IPS-18c (cell line): ENCODE results near the gene NRROS.

Experiments
- H3K4me3 ChIP-seq: 2 replicates; pipeline ENCODE4 v1.7.0; 2013; ENCODE audit warnings: low read depth, mild to moderate bottlenecking, low read length, moderate library complexity; ENCODE audit not compliant: insufficient read depth
- H3K9me3 ChIP-seq: one replicate; pipeline ENCODE4 v1.6.1; 2013; ENCODE audit warnings: mild to moderate bottlenecking, low read length, moderate library complexity; ENCODE audit not compliant: control insufficient read depth, insufficient read depth

Gene NRROS

DNA sequence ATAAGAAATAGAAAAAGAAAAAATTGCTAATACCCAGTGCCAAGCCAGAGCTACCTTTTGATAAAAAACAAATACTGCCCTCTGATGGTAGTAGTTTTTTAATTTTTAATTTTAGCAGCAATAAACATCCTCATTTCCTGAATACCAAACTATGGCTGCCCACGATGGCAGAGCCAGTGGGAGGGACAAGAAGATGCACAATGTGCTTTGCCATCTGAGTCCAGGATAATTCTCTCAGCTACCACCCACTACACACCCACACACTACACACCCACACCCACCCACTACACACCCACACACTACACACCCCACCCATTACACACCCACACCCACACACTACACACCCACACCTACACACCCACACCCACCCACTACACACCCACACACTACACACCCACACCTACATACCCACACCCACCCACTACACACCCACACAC, 54.7 kb downstream of the NRROS start:
- Histone ChIP-seq H3K9me3 (no peaks in the 10 kb centered on the region), H3K4me3 (no peak overlapping the region)

DNA sequence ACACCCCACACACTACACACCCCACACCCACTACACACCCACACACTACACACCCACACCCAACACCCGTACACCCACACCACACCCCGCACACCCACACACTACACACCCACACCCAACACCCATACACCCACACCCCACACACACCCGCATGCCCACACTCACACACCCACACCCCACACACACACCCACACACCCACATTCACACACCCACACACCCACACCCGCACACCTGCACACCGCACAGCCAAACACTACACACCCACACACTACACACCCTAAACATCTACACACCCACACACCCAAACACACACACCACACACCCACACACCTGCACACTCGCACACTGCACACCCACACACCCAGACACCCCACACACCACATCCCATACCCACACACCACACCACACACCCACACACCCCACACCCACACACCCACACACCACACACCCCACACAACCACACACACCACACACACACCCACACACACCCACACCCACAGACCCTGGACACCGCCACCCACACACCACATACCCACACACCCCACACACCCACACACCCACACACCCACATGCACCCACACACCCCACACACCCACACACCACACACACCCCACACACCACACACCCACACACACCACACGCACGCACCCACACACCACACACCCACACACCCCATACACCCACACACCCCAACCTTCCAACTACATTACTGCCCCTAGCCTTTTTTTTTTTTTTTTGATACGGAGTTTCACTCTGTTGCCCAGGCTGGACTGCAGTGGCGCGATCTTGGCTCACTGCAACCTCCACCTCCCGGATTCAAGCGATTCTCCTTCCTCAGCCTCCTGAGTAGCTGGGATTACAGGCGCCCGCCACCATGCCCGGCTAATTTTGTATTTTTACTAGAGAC, 55.7 kb downstream of the NRROS start:
- H3K9me3 ChIP-seq: no peaks in the 10 kb centered on the region
- no peak overlapping the region for H3K4me3 ChIP-seq

DNA sequence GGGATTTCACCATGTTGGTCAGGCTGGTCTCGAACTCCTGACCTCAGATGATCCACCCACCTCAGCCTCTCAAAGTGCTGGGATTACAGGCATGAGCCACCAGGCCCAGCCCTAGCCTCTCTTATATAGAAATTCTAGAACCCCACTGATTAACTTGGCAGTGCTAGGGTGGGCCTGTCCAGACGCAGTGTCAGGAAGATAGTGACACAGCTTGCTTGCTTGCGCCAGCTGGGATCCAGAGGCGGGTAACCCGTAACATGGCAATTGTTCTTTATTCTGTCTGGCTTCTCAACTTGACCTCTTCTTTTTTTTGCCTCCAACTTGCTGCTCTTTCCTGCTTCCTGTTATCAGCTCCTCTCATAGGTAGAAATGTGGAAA, 56.3 kb downstream of the NRROS start:
- Histone ChIP-seq H3K4me3 (no peak overlapping the region), H3K9me3 (no peaks in the 10 kb centered on the region)

DNA sequence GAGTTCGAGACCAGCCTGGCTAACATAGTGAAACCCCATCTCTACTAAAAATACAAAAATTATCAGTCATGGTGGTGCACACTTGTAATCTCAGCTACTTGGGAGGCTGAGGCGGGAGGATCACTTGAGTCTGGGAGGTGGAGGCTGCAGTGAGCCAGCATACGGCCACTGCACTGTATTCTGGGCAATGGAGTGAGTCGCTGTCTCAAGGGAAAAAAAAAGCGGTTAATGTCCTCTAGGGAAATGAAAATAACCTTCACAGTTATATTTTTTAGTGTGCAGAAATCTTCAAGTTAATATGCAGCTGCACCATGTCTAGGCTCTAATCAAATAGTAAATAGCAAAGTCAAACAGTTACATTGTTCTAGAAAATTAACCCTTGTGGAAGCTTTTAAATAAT, 57.8 kb downstream of the NRROS start:
- H3K9me3 ChIP-seq: no peaks in the 10 kb centered on the region
- no peak overlapping the region for H3K4me3 ChIP-seq

DNA sequence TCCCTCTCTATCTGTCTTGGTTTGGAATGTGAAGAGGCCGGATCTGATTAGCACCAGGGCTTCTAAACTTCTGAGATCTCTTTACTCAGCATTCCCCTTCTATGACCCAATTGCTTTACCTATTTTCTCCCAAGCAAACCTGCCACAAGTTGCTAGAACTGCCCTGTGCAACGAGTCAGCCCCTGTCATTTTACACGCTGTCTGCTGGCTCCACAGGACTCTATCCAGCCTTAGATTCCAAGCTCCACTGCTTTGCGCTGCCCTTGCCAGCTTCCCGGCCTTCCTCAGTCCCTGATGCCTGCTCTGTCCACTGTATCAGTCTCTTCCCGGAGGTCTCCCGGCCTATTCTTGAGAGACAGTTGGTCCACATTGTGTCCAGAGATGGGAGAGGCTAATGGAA, 60.3 kb downstream of the NRROS start:
- no peak overlapping the region for H3K4me3 ChIP-seq
- H3K9me3 ChIP-seq: no peaks in the 10 kb centered on the region

DNA sequence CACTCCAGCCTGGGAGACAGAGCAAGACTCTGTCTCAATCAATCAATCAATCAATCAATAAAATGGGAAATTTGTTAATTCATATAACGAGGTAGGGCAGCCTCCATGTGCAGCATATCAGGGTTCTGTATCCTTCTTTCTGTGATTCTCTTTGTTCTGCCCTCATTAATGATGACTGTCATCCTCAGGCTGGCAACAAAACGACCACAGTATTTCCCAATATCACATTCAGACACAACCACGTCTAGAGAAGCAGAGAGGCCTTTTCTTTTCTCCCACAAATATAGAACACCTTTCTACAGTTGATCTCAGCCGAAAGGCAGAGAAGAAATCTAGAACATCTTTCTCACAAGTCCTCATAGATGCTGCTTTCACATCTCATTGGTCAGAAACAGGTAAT, 61.3 kb downstream of the NRROS start:
- H3K4me3 ChIP-seq: no peak overlapping the region

DNA sequence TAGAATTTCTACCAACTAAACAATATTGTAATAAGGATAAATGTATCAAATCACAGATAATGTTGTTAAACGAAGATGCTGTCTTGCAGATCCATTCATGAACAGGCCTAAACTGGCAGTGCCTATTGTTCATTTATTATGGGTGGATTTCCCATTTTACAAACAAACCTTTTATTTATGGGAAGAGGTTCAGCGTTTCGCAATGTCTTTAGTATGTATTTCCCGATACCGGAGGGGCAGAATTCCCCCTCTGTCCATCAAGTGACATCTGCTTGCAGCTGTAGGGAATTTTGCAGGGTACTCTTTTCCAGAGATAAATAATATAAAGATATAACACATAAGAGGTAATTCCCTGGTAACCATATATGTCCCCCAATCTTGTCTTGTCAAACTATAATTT, 66.8 kb downstream of the NRROS start:
- Histone ChIP-seq H3K9me3 (no peaks in the 10 kb centered on the region), H3K4me3 (no peak overlapping the region)

More for the DNA sequence above, 61.3 kb downstream of the NRROS start:
- H3K9me3 ChIP-seq: no peaks in the 10 kb centered on the region

DNA sequence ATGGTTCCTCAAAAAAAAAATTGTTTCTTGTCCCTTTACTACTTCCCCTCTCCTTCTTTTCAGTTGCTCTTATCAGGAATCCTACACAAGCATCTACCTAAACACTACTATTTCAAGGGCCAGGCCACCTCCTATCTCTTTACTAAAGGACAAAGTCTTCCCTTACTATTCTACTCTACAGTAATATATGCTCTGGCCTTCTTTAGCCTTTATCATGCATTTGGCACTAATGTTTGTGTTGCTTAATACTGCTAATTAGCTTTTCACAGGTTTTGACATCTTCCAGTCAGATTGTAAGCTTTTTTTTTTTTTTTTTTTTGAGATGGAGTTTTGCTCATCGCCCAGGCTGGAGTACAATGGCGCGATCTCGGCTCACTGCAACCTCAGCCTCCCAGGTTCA, 67.2 kb downstream of the NRROS start:
- H3K9me3 ChIP-seq: no peaks in the 10 kb centered on the region
- H3K4me3 ChIP-seq: no peak overlapping the region

DNA sequence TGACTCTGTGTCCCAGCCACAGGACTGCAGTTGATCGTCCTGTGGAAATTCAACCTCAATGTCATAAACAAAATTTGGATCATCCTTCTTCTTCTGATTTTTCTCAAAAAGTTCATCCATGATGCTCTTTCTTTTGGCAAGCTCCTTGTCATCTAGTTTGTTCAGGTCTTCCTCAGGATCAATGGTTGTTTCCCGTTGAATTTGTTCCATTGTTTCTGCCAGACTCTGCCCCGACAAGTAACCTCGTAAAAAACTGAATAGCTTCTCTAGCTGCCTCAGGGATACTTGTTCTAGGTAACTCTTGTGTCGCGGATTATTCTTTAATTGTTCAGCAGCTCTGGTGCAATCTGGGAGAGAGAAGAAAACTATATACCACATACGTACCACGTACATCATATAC, 68.1 kb downstream of the NRROS start:
- H3K4me3 ChIP-seq: no peak overlapping the region
- H3K9me3 ChIP-seq: no peaks in the 10 kb centered on the region

DNA sequence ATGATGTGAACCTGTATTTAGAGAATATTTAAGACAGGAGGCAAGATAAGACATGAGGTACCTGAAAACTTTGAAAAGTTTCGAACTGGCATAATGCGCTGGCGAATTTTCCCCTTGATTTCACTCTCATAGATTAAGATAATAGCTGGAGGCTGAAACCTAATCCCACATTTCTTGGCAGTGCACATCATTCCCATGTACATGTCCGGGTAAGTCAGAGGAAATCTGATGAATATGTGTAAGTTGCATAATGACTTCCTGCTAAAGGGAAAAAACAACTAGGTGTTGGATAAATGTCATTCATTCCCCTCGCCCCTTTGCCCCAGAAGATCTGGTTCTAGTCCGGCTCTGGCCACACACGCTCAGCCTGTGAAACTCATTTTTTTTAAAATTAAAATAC, 69.0 kb downstream of the NRROS start:
- no peak overlapping the region for H3K4me3 ChIP-seq
- no peaks in the 10 kb centered on the region for H3K9me3 ChIP-seq
